NK-92 (cell line): ENCODE results near the gene RAB24.
"Not testable (repeated sequence)": the region's sequence is repeated elsewhere in the genome, so short reads cannot be mapped to it uniquely, and the experiment has no call there.

Experiments used
- DNase-seq: peaks from one replicate; lab custom pipeline; 2025; ENCODE audit not compliant: unreplicated experiment; lab: John Stamatoyannopoulos, UW

The RAB24 gene

GRCh38 chr5:177296581-177296980 is 6.9 kb downstream of the RAB24 start:
- no peak for DNase-seq

- no peak for DNase-seq
Measured at GRCh38 chr5:177295924-177296323, 7.6 kb downstream of the RAB24 start.

- no peak for DNase-seq
Measured at GRCh38 chr5:177294632-177295031, 8.9 kb downstream of the RAB24 start.

GRCh38 chr5:177293819-177294581 is 9.5 kb downstream of the RAB24 start:
- DNase-seq, result no peak

- no peak for DNase-seq
Measured at GRCh38 chr5:177291735-177292134, 11.8 kb downstream of the RAB24 start.

GRCh38 chr5:177290816-177291596 is 12.5 kb downstream of the RAB24 start:
- DNase-seq, result no peak

GRCh38 chr5:177288191-177288590 is 15.3 kb downstream of the RAB24 start:
- DNase-seq, result no peak

GRCh38 chr5:177276886-177277285 is 26.6 kb downstream of the RAB24 start:
- DNase-seq, result no peak

GRCh38 chr5:177275883-177276282 is 27.6 kb downstream of the RAB24 start:
- DNase-seq, result no peak

- DNase-seq, result no peak
Measured at GRCh38 chr5:177271113-177271512, 32.4 kb downstream of the RAB24 start.

GRCh38 chr5:177270653-177271052 is 32.9 kb downstream of the RAB24 start:
- no peak for DNase-seq

- DNase-seq, result no peak
Measured at GRCh38 chr5:177269976-177270375, 33.5 kb downstream of the RAB24 start.

- no peak for DNase-seq
Measured at GRCh38 chr5:177269232-177269895, 34.2 kb downstream of the RAB24 start.

- DNase-seq, result no peak
Measured at GRCh38 chr5:177265395-177265794, 38.1 kb downstream of the RAB24 start.

- DNase-seq, result no peak
Measured at GRCh38 chr5:177264178-177264577, 39.3 kb downstream of the RAB24 start.

GRCh38 chr5:177261510-177261909 is 42.0 kb downstream of the RAB24 start:
- DNase-seq, result no peak

GRCh38 chr5:177260961-177261360 is 42.6 kb downstream of the RAB24 start:
- DNase-seq, result no peak

GRCh38 chr5:177258711-177259110 is 44.8 kb downstream of the RAB24 start:
- not testable (repeated sequence) for DNase-seq

- DNase-seq, result no peak
Measured at GRCh38 chr5:177256296-177256695, 47.2 kb downstream of the RAB24 start.

- no peak for DNase-seq
Measured at GRCh38 chr5:177253252-177253651, 50.3 kb downstream of the RAB24 start.
